ENCODE results near the gene GALNT7. TPM values are rescaled to one million over a fixed set of nuclear protein-coding genes. Genes with fewer than 3 reads are reported as not detected.

Gene GALNT7
- total RNA-seq, 4 donors from 2014 or later = 15.6 to 38.2 (median 23.8) TPM

DNA sequence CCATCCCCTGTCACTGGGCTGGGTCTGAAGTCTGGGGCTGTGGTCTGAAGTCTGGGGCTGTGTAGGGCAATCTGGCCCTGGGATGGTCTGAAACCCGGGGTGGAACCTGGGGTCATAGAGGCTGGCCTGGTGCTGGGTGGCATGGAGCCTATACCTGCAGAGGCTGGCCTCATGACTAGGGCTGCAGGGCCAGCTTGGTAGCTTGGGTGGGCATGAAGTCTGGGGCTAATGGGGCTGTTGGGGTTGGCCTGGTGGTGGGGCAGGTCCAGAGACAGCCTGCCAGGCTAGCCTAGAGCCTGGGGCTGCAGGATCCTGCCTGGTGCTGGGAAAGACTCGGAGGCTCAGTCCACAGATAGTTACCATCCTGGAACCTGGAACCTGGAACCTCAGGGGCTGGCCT is 37.0 kb downstream of the GALNT7 start:
- H3K27ac ChIP-seq = no peak overlapping the region
- H3K4me3 ChIP-seq (replicated peaks in 1 of 3) = no peak overlapping the region
- no peak for DNase-seq
- intact Hi-C loops (cut with DNase I) = no loop called here
- no peaks in the 10 kb centered on the region for H3K9me3 ChIP-seq
- H3K27me3 ChIP-seq = no peaks in the 10 kb centered on the region
- no peak for TF ChIP-seq POLR2A (IDR thresholded peaks at IDR 0.05)
- no peak for TF ChIP-seq CTCF (IDR thresholded peaks at IDR 0.05)
- 80% methylated on average over 1 of the region's 2 CpGs; no CpG with 5 or more reads in 1 of the 2 donors for WGBS, 2 donors
- H3K36me3 ChIP-seq = no peaks in the 10 kb centered on the region
- H3K4me1 ChIP-seq = peaks cover 0 to 10% of the 10 kb centered on the region in 2 donors

- WGBS, 2 donors = 97% methylated on average over 7 of the region's 7 CpGs
- H3K27me3 ChIP-seq = no peaks in the 10 kb centered on the region
- H3K36me3 ChIP-seq = no peaks in the 10 kb centered on the region
- H3K4me1 ChIP-seq = peaks cover 0 to 10% of the 10 kb centered on the region in 2 donors
- no peak for DNase-seq
- intact Hi-C loops (cut with DNase I) = no loop called here
- no peak overlapping the region for H3K27ac ChIP-seq
- TF ChIP-seq POLR2A (IDR thresholded peaks at IDR 0.05) (no peak), CTCF (IDR thresholded peaks at IDR 0.05) (no peak)
- H3K4me3 ChIP-seq (replicated peaks in 1 of 3) = no peak overlapping the region
- no peaks in the 10 kb centered on the region for H3K9me3 ChIP-seq
Measured at GRCh38 chr4:173208420-173208819, 39.8 kb downstream of the GALNT7 start.

DNA sequence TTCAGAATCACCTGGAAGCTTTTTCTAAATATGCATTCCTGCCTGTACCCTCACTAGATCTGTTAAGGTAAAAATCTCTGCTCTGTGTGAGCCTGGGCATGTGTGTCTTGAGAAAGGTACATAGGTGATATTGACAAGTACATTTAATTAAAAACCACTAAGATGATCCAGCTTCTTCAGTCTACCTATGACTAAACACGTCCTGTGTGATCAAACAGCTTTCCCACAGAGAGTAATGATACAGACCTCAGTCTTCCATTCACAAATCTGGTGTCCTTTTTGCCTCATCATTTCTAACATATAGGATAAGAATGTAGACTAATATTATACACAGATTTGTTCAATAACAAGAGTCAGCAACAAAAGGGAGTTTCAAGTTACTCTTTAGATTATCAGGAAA is 42.6 kb downstream of the GALNT7 start:
- Histone ChIP-seq H3K36me3 (no peaks in the 10 kb centered on the region), H3K9me3 (no peaks in the 10 kb centered on the region), H3K27me3 (no peaks in the 10 kb centered on the region), H3K27ac (no peak overlapping the region), H3K4me3 (replicated peaks in 1 of 3) (no peak overlapping the region), H3K4me1 (peaks cover 6 to 20% of the 10 kb centered on the region in 2 donors)
- TF ChIP-seq POLR2A (IDR thresholded peaks at IDR 0.05) (no peak), CTCF (IDR thresholded peaks at IDR 0.05) (no peak)
- intact Hi-C loops (cut with DNase I) = no loop called here
- WGBS, 2 donors = 100% methylated on average over 1 of the region's 1 CpG
- no peak for DNase-seq

DNA sequence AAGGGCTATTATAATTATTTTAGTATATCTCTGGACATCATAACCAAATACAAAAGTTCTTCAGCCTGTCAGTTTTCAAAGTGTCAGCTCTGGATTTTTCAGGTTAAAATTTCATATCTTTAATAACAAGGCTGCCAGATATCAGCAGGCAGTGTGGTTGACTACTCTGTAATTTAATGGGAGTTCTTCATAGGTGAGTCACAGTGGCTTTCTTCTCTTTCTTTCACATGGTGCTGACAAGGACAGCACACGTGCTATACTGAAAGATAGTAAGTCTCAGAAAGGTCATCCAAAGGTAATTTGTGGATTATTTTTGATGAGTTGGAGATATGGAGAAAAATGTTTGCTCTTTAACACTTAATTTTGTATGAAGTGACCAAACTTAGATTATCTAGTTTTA is 43.2 kb downstream of the GALNT7 start:
- no peak for DNase-seq
- Histone ChIP-seq H3K4me3 (replicated peaks in 1 of 3) (no peak overlapping the region), H3K36me3 (no peaks in the 10 kb centered on the region), H3K27ac (no peak overlapping the region), H3K9me3 (no peaks in the 10 kb centered on the region), H3K4me1 (peaks cover 6 to 20% of the 10 kb centered on the region in 2 donors), H3K27me3 (no peaks in the 10 kb centered on the region)
- no peak for TF ChIP-seq POLR2A (IDR thresholded peaks at IDR 0.05)
- TF ChIP-seq CTCF (IDR thresholded peaks at IDR 0.05) = no peak
- intact Hi-C loops (cut with DNase I) = no loop called here
- 79 to 83% methylated on average over 1 of the region's 1 CpG for WGBS, 2 donors

DNA sequence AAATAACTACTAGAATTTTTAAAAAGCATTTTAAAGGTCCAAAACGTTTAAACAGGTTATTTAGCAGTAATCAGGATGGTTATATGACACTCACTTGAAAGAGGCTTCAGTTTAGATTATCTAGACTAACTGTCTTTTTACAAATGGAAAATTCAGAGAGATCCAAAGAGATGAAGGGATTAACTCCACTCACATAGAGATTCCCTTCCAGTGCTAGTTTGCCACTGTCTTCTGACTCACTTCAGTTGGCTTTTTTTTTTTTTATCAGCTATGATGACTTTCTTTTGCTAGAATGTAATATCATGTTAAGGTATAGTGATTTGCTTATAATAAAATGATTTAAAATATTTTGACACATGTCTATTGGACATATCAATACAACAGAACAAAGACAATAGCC is 43.8 kb downstream of the GALNT7 start:
- Histone ChIP-seq H3K4me3 (replicated peaks in 1 of 3) (no peak overlapping the region), H3K27me3 (no peaks in the 10 kb centered on the region), H3K4me1 (peaks cover 6 to 20% of the 10 kb centered on the region in 2 donors), H3K9me3 (no peaks in the 10 kb centered on the region), H3K36me3 (no peaks in the 10 kb centered on the region), H3K27ac (no peak overlapping the region)
- DNase-seq = no peak
- intact Hi-C loops (cut with DNase I) = no loop called here
- TF ChIP-seq CTCF (IDR thresholded peaks at IDR 0.05) (no peak), POLR2A (IDR thresholded peaks at IDR 0.05) (no peak)
- WGBS, 2 donors = 68 to 79% methylated on average over 1 of the region's 1 CpG
